HEK293 (cell line): ENCODE measurements around the gene RCOR3.

Experiments used
- CTCF ChIP-seq: fragments of 450-650 bp; formaldehyde crosslinking; IDR thresholded peaks from 2 replicates; pipeline ENCODE4 v1.5.1; 2016; ENCODE audit warnings: missing biosample characterization, missing genetic modification characterization
- GLI4 ChIP-seq: fragments of 450-650 bp; formaldehyde crosslinking; IDR thresholded peaks from 2 replicates; pipeline ENCODE4 v1.5.1; 2016; ENCODE audit warnings: missing biosample characterization, missing genetic modification characterization
- IKZF3 ChIP-seq: fragments of 450-650 bp; IDR thresholded peaks from 2 replicates; pipeline ENCODE4 v1.5.0; 2018; ENCODE audit warnings: missing biosample characterization, mild to moderate bottlenecking, missing genetic modification characterization, moderate library complexity
- KLF1 ChIP-seq: fragments of 450-650 bp; formaldehyde crosslinking; IDR thresholded peaks from 2 replicates; pipeline ENCODE4 v1.5.1; 2016; ENCODE audit warnings: missing biosample characterization, missing genetic modification characterization
- KLF7 ChIP-seq: fragments of 450-650 bp; formaldehyde crosslinking; IDR thresholded peaks from 2 replicates; pipeline ENCODE4 v1.5.1; 2016; ENCODE audit warnings: missing biosample characterization, missing genetic modification characterization, borderline replicate concordance
- KLF9 ChIP-seq: fragments of 450-650 bp; formaldehyde crosslinking; IDR thresholded peaks from 2 replicates; pipeline ENCODE4 v1.5.1; 2016; ENCODE audit warnings: missing biosample characterization, missing genetic modification characterization, low read depth
- MZF1 ChIP-seq: fragments of 450-650 bp; formaldehyde crosslinking; IDR thresholded peaks from 2 replicates; pipeline ENCODE4 v1.5.1; 2017; ENCODE audit warnings: missing biosample characterization, missing genetic modification characterization, borderline replicate concordance
- OSR2 ChIP-seq: fragments of 450-650 bp; formaldehyde crosslinking; IDR thresholded peaks from 2 replicates; pipeline ENCODE4 v1.5.1; 2016; ENCODE audit warnings: missing biosample characterization, missing genetic modification characterization
- OVOL3 ChIP-seq: fragments of 450-650 bp; formaldehyde crosslinking; IDR thresholded peaks from 2 replicates; pipeline ENCODE4 v1.5.1; 2016; ENCODE audit warnings: missing biosample characterization, missing genetic modification characterization
- PRDM10 ChIP-seq: fragments of 450-650 bp; formaldehyde crosslinking; IDR thresholded peaks from 2 replicates; pipeline ENCODE4 v1.5.1; 2016; ENCODE audit warnings: missing biosample characterization, missing genetic modification characterization
- SALL2 ChIP-seq: fragments of 450-650 bp; formaldehyde crosslinking; IDR thresholded peaks from 2 replicates; pipeline ENCODE4 v1.5.0; 2017; ENCODE audit warnings: missing biosample characterization, mild to moderate bottlenecking, missing genetic modification characterization, borderline replicate concordance
- SCRT1 ChIP-seq: fragments of 450-650 bp; formaldehyde crosslinking; IDR thresholded peaks from 2 replicates; pipeline ENCODE4 v1.5.1; 2016; ENCODE audit warnings: missing biosample characterization, missing genetic modification characterization, borderline replicate concordance
- SETDB1 ChIP-seq: IDR thresholded peaks from one replicate; pipeline ENCODE4 v1.6.1; 2017; ENCODE audit warnings: mild to moderate bottlenecking, low read length, moderate library complexity, mixed read lengths; ENCODE audit not compliant: insufficient read length
- SP2 ChIP-seq: fragments of 450-650 bp; formaldehyde crosslinking; IDR thresholded peaks from 2 replicates; pipeline ENCODE4 v1.5.1; 2016; ENCODE audit warnings: missing biosample characterization, missing genetic modification characterization
- TRIM28 ChIP-seq: IDR thresholded peaks from 2 replicates; pipeline ENCODE4 v1.6.1; 2011; ENCODE audit warnings: low read length, control low read depth, borderline replicate concordance
- ZBTB20 ChIP-seq: fragments of 450-650 bp; formaldehyde crosslinking; IDR thresholded peaks from 2 replicates; pipeline ENCODE4 v1.5.1; 2016; ENCODE audit warnings: missing biosample characterization, missing genetic modification characterization
- ZBTB21 ChIP-seq: fragments of 450-650 bp; formaldehyde crosslinking; IDR thresholded peaks from 2 replicates; pipeline ENCODE4 v1.5.1; 2017; ENCODE audit warnings: missing biosample characterization, missing genetic modification characterization
- ZBTB48 ChIP-seq: fragments of 450-650 bp; formaldehyde crosslinking; IDR thresholded peaks from 2 replicates; pipeline ENCODE4 v1.5.1; 2016; ENCODE audit warnings: missing biosample characterization, missing genetic modification characterization
- ZFP41 ChIP-seq: fragments of 450-650 bp; formaldehyde crosslinking; IDR thresholded peaks from 2 replicates; pipeline ENCODE4 v1.5.1; 2016; ENCODE audit warnings: missing biosample characterization, missing genetic modification characterization, borderline replicate concordance
- ZIC2 ChIP-seq: fragments of 450-650 bp; formaldehyde crosslinking; IDR thresholded peaks from 2 replicates; pipeline ENCODE4 v1.5.1; 2016; ENCODE audit warnings: missing biosample characterization, missing genetic modification characterization
- ZNF112 ChIP-seq: fragments of 450-650 bp; formaldehyde crosslinking; IDR thresholded peaks from 2 replicates; pipeline ENCODE4 v1.5.0; 2017; ENCODE audit warnings: missing biosample characterization, missing genetic modification characterization
- ZNF157 ChIP-seq: fragments of 450-650 bp; formaldehyde crosslinking; IDR thresholded peaks from 2 replicates; pipeline ENCODE4 v1.5.1; 2016; ENCODE audit warnings: missing biosample characterization, missing genetic modification characterization
- ZNF18 ChIP-seq: fragments of 450-650 bp; formaldehyde crosslinking; IDR thresholded peaks from 2 replicates; pipeline ENCODE4 v1.5.1; 2016; ENCODE audit warnings: missing biosample characterization, missing genetic modification characterization
- ZNF324 ChIP-seq: fragments of 450-650 bp; formaldehyde crosslinking; IDR thresholded peaks from 2 replicates; pipeline ENCODE4 v1.5.1; 2016; ENCODE audit warnings: missing biosample characterization, missing genetic modification characterization
- ZNF341 ChIP-seq: fragments of 450-650 bp; formaldehyde crosslinking; IDR thresholded peaks from 2 replicates; pipeline ENCODE4; 2016; ENCODE audit warnings: low read depth, missing biosample characterization, missing genetic modification characterization
- ZNF398 ChIP-seq: fragments of 450-650 bp; formaldehyde crosslinking; IDR thresholded peaks from 2 replicates; pipeline ENCODE4 v1.5.1; 2017; ENCODE audit warnings: missing biosample characterization, missing genetic modification characterization
- ZNF510 ChIP-seq: fragments of 450-650 bp; formaldehyde crosslinking; IDR thresholded peaks from 2 replicates; pipeline ENCODE4 v1.5.1; 2018; ENCODE audit warnings: mild to moderate bottlenecking, missing genetic modification characterization, missing biosample characterization; ENCODE audit not compliant: insufficient replicate concordance
- ZNF548 ChIP-seq: fragments of 450-650 bp; formaldehyde crosslinking; IDR thresholded peaks from 2 replicates; pipeline ENCODE4 v1.5.1; 2016; ENCODE audit warnings: missing biosample characterization, missing genetic modification characterization
- ZNF580 ChIP-seq: fragments of 450-650 bp; formaldehyde crosslinking; IDR thresholded peaks from 2 replicates; pipeline ENCODE4 v1.5.1; 2016; ENCODE audit warnings: missing biosample characterization, missing genetic modification characterization
- ZNF600 ChIP-seq: fragments of 450-650 bp; formaldehyde crosslinking; IDR thresholded peaks from 2 replicates; pipeline ENCODE4 v1.5.1; 2016; ENCODE audit warnings: missing biosample characterization, missing genetic modification characterization
- ZNF610 ChIP-seq: fragments of 450-650 bp; formaldehyde crosslinking; IDR thresholded peaks from 2 replicates; pipeline ENCODE4 v1.5.1; 2016; ENCODE audit warnings: missing biosample characterization, missing genetic modification characterization, borderline replicate concordance
- ZNF677 ChIP-seq: fragments of 450-650 bp; IDR thresholded peaks from 2 replicates; pipeline ENCODE4 v1.5.0; 2018; ENCODE audit warnings: missing biosample characterization, mild to moderate bottlenecking, missing genetic modification characterization, moderate library complexity
- ZNF707 ChIP-seq: fragments of 450-650 bp; formaldehyde crosslinking; IDR thresholded peaks from 2 replicates; pipeline ENCODE4 v1.5.1; 2016; ENCODE audit warnings: missing biosample characterization, missing genetic modification characterization
- ZNF791 ChIP-seq: fragments of 450-650 bp; formaldehyde crosslinking; IDR thresholded peaks from 2 replicates; pipeline ENCODE4 v1.5.1; 2016; ENCODE audit warnings: missing biosample characterization, missing genetic modification characterization

The RCOR3 gene

GRCh38 chr1:211345719-211346118, 86.6 kb downstream of the RCOR3 start (continued):
- TF ChIP-seq CTCF (tag by site-specific recombination) (no peak), IKZF3 (tag by site-specific recombination) (peak; percentile 60; the same call in 1 of the 2 replicates), GLI4 (no peak), ZBTB21 (tag by site-specific recombination) (no peak), ZNF580 (tag by site-specific recombination) (no peak), SETDB1 (no peak), KLF1 (tag by site-specific recombination) (no peak), ZNF610 (no peak), ZNF510 (no peak), ZNF18 (tag by site-specific recombination) (no peak), SALL2 (no peak), OSR2 (peak; percentile 53), TRIM28 (no peak), OVOL3 (no peak), ZNF677 (no peak), ZNF324 (no peak), ZFP41 (tag by site-specific recombination) (no peak), PRDM10 (tag by site-specific recombination) (peak; percentile 63), ZNF341 (tag by site-specific recombination) (no peak), SCRT1 (tag by site-specific recombination) (no peak), ZBTB20 (tag by site-specific recombination) (no peak), ZNF548 (tag by site-specific recombination) (no peak), ZNF157 (no peak), ZNF398 (tag by site-specific recombination) (no peak), SP2 (tag by site-specific recombination) (no peak), ZBTB48 (tag by site-specific recombination) (peak; percentile 89), MZF1 (tag by site-specific recombination) (peak; percentile 99), ZNF112 (tag by site-specific recombination) (no peak), KLF7 (no peak), ZIC2 (tag by site-specific recombination) (no peak), ZNF707 (tag by site-specific recombination) (no peak), KLF9 (tag by site-specific recombination) (no peak), ZNF791 (tag by site-specific recombination) (no peak), ZNF600 (tag by site-specific recombination) (0 out of 2 replicates have a peak, but pooled peaks have one; percentile 20)
